Diencephalon (tissue), 1 donor: ENCODE measurements around the gene S1PR5. TPM values are rescaled to one million over a fixed set of nuclear protein-coding genes. Genes with fewer than 3 reads are reported as not detected.

Experiments used
- small RNA-seq: library from RNA; depleted of rRNA; stranded (forward); fragments of <200 nt; gene quantifications from one replicate; pipeline ENCODE3, GENCODE V24; 2014
- total RNA-seq: library from RNA; depleted of rRNA; stranded (reverse); fragments of >200 nt; gene quantifications from one replicate; pipeline ENCODE4 v1.2.3, GENCODE V29; 2014

Gene S1PR5, protein sequence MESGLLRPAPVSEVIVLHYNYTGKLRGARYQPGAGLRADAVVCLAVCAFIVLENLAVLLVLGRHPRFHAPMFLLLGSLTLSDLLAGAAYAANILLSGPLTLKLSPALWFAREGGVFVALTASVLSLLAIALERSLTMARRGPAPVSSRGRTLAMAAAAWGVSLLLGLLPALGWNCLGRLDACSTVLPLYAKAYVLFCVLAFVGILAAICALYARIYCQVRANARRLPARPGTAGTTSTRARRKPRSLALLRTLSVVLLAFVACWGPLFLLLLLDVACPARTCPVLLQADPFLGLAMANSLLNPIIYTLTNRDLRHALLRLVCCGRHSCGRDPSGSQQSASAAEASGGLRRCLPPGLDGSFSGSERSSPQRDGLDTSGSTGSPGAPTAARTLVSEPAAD
- total RNA-seq: not detected

DNA sequence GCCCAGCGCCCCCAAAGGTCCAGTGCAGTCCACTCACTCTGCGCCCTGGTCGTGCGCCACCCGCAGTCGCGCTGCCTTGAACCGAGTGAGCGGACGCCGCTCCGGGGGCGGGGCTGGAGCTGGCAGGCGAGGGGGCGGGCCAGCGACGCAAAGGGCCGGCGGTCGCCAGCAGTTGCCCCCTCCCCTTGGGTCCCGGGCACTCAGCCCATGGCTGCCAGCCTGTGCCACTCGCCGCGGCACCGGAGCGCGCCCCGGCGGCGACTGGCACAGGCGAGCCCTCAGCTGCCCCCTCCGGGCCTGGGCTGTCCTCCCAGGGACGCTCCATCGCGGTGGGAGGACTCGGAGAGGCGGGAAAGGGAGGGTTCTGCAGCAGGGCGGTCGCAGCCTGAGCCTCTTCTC lies at the start of gene S1PR5:
Gene S1PR5, minus strand, starts transcription at position 87 of the 399 bp plus-strand sequence. CDS start 2,436 bp downstream, outside the sequence.

DNA sequence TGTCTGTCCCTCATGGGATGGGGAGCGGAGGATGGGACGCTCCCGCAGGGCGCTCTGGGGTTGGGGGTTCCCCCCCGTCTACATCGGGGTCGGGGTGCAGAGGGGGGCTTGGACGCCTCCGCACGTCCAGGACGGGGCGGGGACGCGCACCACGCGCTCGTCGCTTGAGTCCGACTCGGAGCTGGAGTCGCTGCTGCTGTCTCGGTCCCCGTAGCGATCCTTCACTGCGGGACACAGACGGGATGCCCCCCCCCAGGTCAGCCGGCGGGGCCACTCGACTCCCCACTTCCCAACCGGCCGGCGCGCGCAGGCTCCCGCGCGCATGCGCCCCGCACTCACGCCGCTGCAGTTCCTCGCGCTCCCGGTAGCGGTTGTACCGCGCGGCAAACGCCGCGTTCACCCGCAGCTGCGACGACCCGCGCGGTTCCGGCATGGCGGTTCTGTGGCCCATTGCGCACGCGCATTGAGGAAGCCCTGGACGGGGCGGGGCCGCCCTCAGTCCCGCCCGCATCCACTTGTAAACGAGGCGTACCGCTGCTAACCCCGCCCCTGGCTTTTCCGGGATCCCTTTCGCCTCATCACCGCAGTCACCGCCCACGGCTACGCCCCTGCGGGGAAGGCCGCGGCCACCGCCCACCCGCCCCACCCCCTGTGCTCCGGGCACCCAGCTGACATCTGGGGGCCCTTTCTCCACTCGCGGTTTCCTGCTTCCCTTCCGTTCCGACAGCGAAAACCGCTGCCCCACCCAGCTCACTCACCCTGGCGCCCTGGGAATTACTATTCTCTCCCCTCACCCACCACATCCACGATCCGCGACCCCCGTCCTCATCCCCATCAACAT lies 48.5 kb upstream of the S1PR5 start, which contains the start of gene KRI1:
Gene KRI1, minus strand, starts transcription at position 444 of the 841 bp plus-strand sequence. Its CDS starts 11 bp downstream, at position 433.

DNA sequence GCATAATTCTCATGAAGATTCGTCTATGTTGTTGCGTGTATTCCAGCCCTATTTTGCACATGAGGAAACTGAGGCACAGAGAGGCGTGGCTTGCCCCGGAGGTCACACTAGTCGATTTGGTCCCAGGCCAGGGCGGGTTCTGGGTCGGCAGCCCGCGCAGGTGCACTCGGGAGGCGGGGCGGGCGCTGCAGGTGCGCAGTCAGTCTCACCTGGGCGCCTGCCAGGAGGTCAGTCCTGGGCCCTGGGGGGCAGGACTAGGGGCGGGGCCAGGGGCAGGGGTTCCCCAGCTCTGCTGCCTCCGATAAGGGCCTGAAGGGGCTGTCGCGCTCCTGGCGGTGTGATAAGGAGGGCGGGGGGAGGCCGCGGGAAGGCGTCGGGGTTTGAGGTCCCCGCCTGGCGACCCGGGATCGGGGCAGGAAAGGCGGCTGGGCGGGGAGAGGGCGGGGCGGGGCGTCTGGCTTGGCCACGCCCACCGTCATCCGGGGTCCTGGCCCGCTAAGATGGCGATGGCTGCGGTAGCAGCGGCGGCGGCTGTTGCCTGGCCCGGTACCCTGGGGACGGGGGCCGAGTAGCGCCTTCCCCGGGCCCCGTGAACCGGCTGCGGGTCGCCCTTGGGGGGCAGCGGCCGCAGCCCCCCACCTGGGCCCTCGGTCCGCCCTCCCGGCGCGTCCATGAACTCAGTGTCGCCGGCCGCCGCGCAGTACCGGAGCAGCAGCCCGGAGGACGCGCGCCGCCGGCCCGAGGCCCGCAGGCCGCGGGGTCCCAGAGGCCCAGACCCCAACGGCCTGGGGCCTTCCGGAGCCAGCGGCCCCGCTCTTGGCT lies 26.4 kb upstream of the S1PR5 start, which contains the start of gene ATG4D:
Gene ATG4D, plus strand, starts transcription at position 485 of the 822 bp plus-strand sequence. Its CDS starts 187 bp downstream, at position 672.

DNA sequence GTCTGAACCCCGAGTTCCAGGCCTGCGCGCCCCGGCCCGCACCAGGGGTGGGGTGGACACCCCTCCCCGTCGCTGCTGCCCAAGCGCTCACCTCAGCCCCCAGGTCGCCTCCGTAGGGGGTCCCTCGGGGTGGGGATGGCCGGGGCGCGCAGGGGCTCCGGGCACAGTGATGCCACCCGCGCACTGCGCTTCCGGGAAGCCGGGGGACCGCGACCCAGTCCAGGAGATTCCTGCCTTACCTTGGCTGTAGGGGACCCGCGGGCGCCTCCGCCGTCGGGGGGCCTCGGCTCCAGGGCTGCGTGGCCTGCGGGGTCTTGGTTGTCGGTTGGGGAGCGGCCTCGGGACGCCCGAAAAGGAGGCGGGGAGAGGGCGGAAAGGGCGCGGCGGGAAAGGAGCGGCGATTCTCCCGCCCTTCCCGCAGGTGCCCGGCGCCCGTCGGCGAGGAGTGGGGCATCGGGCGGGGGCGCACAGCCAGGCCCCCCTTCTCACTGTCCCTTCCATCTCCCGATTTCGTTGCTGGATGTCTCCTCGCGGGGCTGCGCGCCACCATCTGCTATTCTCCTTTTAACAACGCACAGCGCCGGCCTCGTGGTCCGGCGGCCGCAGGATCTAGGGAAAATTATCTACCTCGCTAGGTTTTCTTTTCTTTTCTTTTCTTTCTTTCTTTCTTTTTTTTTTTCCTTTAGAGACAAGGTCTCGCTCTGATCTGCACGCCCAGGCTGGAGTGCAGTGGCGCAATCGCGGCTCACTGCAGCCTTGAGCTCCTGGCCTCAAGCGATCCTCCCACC lies 14.1 kb downstream of the S1PR5 start, which contains the start of gene KEAP1:
Gene KEAP1, minus strand, starts transcription at position 355 of the 788 bp plus-strand sequence. CDS start 3,323 bp downstream, outside the sequence.

Small RNAs within 50 kb of the gene (small RNA-seq; reads per million reads assigned to genes)
- not detected for gene MIR1238
- not detected for gene RNU7-140P

Other genes starting within 250 kb of the S1PR5 start
- gene ICAM1, start 246.3 kb downstream of the S1PR5 start, total RNA-seq: 1.8 TPM
- 0.46 TPM for gene ICAM4, start 230.5 kb downstream of the S1PR5 start, total RNA-seq
- gene ICAM5, start 227.5 kb downstream of the S1PR5 start, total RNA-seq: 2.5 TPM
- 1.6 TPM for gene ZGLP1, start 207.6 kb downstream of the S1PR5 start, total RNA-seq
- gene FDX2, start 201.4 kb downstream of the S1PR5 start, total RNA-seq: 21.0 TPM
- gene RAVER1, start 183.9 kb downstream of the S1PR5 start, total RNA-seq: 4.8 TPM
- 1.4 TPM for gene ICAM3, start 177.8 kb downstream of the S1PR5 start, total RNA-seq
- gene TYK2, start 136.9 kb downstream of the S1PR5 start, total RNA-seq: 40.6 TPM
- 62.1 TPM for gene CDC37, start 113.9 kb downstream of the S1PR5 start, total RNA-seq
- 9.0 TPM for gene PDE4A, start 96.9 kb downstream of the S1PR5 start, total RNA-seq
- gene KEAP1, start 14.1 kb downstream of the S1PR5 start, total RNA-seq: 36.9 TPM
- gene ATG4D, start 26.5 kb upstream of the S1PR5 start, total RNA-seq: 15.9 TPM
- gene KRI1, start 48.6 kb upstream of the S1PR5 start, total RNA-seq: 4.4 TPM
- gene CDKN2D, start 51.5 kb upstream of the S1PR5 start, total RNA-seq: 140 TPM
- 2.1 TPM for gene AP1M2, start 69.9 kb upstream of the S1PR5 start, total RNA-seq
- gene SLC44A2, start 108.1 kb upstream of the S1PR5 start, total RNA-seq: 37.4 TPM
- gene ILF3, start 136.9 kb upstream of the S1PR5 start, total RNA-seq: 134 TPM
- gene QTRT1, start 184.0 kb upstream of the S1PR5 start, total RNA-seq: 30.9 TPM
- 50.3 TPM for gene DNM2, start 200.6 kb upstream of the S1PR5 start, total RNA-seq